HFF-Myc (cell line): Measurements from ENCODE around the gene FAM9A.

Source experiments
- DNase-seq: peaks from one replicate; pipeline ENCODE4 v3.0.0-alpha.2; 2011; ENCODE audit warnings: low read depth; ENCODE audit errors: extremely low read depth
- H3K4me3 ChIP-seq: replicated peaks from 2 replicates; pipeline ENCODE4 v1.5.1; 2011; ENCODE audit warnings: low read depth, mild to moderate bottlenecking, control low read depth, low read length
- TF ChIP-seq, protein P1 (sequence below): IDR thresholded peaks from 2 replicates; pipeline ENCODE4 v1.5.1; 2012; ENCODE audit warnings: mild to moderate bottlenecking, low read depth, low read length, control low read depth; ENCODE audit errors: missing control alignments

FAM9A gene

DNA sequence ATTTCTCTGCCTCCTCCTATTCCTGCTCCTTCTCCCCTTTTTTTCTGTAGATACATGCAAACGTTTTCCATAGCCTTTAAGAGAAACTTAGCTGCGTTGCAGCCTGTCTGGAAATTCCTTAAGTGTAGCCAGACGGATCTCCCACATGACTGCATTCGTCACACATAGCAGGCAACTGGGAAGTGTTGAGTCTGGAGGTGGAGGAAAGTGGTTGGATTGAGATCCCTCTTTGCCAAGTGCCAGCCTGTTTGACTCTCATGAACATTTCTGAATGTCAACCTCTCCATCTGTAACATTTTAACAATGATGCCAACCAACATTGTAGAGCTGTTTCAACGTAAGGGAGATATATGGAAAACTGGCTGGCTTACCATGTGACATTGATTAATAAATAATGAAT is 45.1 kb upstream of the FAM9A start:
- TF ChIP-seq, protein P1, sequence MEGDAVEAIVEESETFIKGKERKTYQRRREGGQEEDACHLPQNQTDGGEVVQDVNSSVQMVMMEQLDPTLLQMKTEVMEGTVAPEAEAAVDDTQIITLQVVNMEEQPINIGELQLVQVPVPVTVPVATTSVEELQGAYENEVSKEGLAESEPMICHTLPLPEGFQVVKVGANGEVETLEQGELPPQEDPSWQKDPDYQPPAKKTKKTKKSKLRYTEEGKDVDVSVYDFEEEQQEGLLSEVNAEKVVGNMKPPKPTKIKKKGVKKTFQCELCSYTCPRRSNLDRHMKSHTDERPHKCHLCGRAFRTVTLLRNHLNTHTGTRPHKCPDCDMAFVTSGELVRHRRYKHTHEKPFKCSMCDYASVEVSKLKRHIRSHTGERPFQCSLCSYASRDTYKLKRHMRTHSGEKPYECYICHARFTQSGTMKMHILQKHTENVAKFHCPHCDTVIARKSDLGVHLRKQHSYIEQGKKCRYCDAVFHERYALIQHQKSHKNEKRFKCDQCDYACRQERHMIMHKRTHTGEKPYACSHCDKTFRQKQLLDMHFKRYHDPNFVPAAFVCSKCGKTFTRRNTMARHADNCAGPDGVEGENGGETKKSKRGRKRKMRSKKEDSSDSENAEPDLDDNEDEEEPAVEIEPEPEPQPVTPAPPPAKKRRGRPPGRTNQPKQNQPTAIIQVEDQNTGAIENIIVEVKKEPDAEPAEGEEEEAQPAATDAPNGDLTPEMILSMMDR, result no peak
- DNase-seq, result no peak
- no peak overlapping the region for H3K4me3 ChIP-seq

DNA sequence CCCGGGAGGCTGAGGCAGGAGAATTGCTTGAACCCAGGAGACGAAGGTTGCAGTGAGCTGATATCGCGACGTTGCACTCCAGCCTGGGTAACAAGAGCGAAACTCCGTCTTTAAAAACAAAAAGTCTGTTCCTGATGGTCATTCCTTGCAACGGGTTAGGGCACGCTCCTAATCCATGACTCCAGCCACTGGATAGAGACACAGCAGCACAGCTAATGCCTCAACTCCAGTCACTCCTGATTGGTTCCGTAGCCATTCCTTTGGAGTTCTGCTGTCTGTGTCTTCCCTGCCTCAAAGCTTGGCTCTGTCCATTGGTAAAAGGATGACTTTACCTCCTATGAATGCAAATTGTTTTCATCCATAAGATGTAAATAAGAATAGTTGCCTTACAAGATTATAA is 44.3 kb upstream of the FAM9A start:
- TF ChIP-seq, protein P1, result no peak
- no peak for DNase-seq
- no peak overlapping the region for H3K4me3 ChIP-seq

DNA sequence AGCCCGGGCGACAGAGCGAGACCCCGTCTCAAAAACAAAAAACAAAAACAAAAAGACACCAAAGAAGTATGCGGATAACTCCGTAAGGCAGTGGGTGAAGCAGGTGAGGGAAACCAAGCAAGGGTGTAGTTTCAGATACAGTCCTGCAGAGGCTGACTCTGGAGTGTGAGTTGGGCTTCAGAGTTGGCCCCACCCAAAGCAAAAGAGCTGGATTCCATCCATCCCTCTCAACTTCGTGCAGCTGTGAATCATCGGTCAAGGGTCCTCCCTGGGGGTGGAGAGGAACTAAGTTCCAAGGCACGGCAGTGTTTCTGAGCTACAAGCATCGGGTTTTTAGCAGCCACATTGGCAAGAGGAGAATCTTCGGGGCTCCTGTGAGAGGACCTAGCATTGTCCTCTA is 43.9 kb upstream of the FAM9A start:
- TF ChIP-seq, protein P1, result peak; percentile 35
- peak; percentile 59 for DNase-seq
- H3K4me3 ChIP-seq, result no peak overlapping the region

DNA sequence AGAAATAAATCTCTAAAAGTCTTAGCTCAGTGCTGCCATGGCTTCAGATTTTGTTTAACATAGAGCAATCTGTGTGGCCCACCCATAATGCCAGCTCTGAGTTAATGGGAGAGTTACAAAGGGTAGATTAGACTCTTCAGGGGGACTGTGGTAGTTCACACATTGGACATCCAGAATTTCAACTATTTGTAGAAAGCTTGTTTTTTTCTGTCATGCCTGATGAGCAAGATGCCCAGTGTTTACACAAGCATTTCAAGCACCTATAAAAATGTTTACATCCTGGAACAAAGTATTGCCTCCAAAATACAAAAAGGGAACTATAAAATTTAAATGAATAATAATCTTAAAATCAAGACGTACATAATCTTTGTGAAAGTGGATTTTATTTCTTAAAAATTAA is 43.0 kb upstream of the FAM9A start:
- TF ChIP-seq, protein P1, result no peak
- H3K4me3 ChIP-seq, result no peak overlapping the region
- no peak for DNase-seq

DNA sequence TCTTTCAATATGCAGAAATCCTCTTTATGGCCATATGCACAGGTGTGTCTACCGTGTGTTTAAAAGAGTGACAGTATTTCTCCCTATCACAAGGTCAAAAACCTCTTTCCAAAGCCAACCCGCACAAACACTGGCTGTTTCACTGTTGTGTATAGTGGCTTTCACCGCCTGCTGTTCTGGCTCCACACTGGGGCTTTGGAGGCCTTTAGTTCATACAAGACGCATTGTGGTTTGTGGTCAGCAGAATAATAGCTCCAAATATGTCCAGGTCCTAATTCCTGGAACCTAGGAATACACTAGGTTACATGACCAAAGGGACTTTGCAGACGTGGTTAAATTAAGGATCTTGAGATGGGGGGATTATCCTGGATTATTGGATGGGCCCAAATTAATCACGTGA is 40.7 kb upstream of the FAM9A start:
- TF ChIP-seq, protein P1, result no peak
- no peak for DNase-seq
- no peak overlapping the region for H3K4me3 ChIP-seq

DNA sequence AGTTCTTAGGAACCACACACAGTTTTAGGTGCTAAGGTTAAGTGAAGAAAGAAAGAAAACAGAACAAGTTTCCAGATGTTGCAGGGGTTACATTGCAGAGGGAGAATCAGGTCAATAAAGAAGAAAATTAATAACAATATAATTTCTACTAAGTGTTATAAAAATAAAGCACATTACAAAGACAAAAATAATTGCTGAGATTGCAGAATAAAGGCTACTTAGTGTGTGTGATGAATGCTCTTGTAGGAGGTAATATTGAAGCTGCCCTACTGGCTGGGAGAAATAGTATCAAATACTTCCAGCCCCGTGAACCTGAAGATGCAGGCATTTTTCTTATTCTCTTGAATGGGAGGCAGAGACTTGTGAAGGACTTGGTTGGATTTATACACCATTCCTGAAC is 33.2 kb upstream of the FAM9A start:
- no peak for DNase-seq
- H3K4me3 ChIP-seq, result no peak overlapping the region
- TF ChIP-seq, protein P1, result no peak
